Right renal pelvis (tissue), 4 donors: Measurements from ENCODE around the gene SLC35F6. TPM values are rescaled to one million over a fixed set of nuclear protein-coding genes. Genes with fewer than 3 reads are reported as not detected.
"Not testable (repeated sequence)": the region's sequence is repeated elsewhere in the genome, so short reads cannot be mapped to it uniquely, and the experiment has no call there.

ENCODE experiments used
- DNase-seq, 4 donors: peaks; one replicate each; pipeline ENCODE4 v3.0.0-alpha.2; 2013; ENCODE audit warnings: low read depth in 4 of 4, low spot score in 3 of 4, missing footprints in 1 of 4
- polyA plus RNA-seq, 4 donors: library from polyadenylated mRNA; unstranded; fragments of 120-200 nt; gene quantifications; one replicate each; pipeline ENCODE4 v1.2.1, GENCODE V29; 2013; ENCODE audit not compliant: insufficient read length in 4 of 4

SLC35F6 gene
- polyA plus RNA-seq, 4 donors: 16.0 to 17.6 (median 16.1) TPM

- DNase-seq: no peak
Observed at GRCh38 chr2:26780203-26780760, 16.2 kb downstream of the SLC35F6 start.

- DNase-seq: no peak
Observed at GRCh38 chr2:26782876-26783704, 19.0 kb downstream of the SLC35F6 start.

GRCh38 chr2:26784570-26785234 is 20.6 kb downstream of the SLC35F6 start:
- DNase-seq: no peak

GRCh38 chr2:26785431-26786206 is 21.5 kb downstream of the SLC35F6 start, which contains the start of gene CENPA:
Gene CENPA (plus strand): TSS chr2:26786056. CDS start chr2:26786197, 141 bp downstream.
- peak; percentile 95 to 99 (median 98) for DNase-seq

GRCh38 chr2:26786207-26787028 is 22.3 kb downstream of the SLC35F6 start:
- no peak for DNase-seq

GRCh38 chr2:26792720-26793119 is 28.6 kb downstream of the SLC35F6 start:
- no peak for DNase-seq

GRCh38 chr2:26793518-26793917 is 29.4 kb downstream of the SLC35F6 start:
- DNase-seq: no peak

GRCh38 chr2:26795135-26795534 is 31.1 kb downstream of the SLC35F6 start:
- DNase-seq: not testable (repeated sequence)

- no peak for DNase-seq
Observed at GRCh38 chr2:26801328-26801727, 37.2 kb downstream of the SLC35F6 start.

- no peak for DNase-seq
Observed at GRCh38 chr2:26801796-26802195, 37.7 kb downstream of the SLC35F6 start.

GRCh38 chr2:26805241-26805676 is 41.2 kb downstream of the SLC35F6 start:
- no peak for DNase-seq

- DNase-seq: peak in 1 of 4 donors; percentile 38
Observed at GRCh38 chr2:26807788-26808460, 43.8 kb downstream of the SLC35F6 start.

- no peak for DNase-seq
Observed at GRCh38 chr2:26809211-26809610, 45.1 kb downstream of the SLC35F6 start.

- DNase-seq: no peak
Observed at GRCh38 chr2:26809876-26810577, 45.9 kb downstream of the SLC35F6 start.

GRCh38 chr2:26811261-26811660 is 47.2 kb downstream of the SLC35F6 start:
- DNase-seq: no peak

GRCh38 chr2:26811791-26812694 is 48.0 kb downstream of the SLC35F6 start:
- DNase-seq: no peak

GRCh38 chr2:26812731-26813130 is 48.6 kb downstream of the SLC35F6 start:
- no peak for DNase-seq
